ENCODE results near the gene ENC1.

ENC1 gene

GRCh38 chr5:74655716-74656115 lies 15.2 kb upstream of the ENC1 start:
- DNase-seq, result no peak

GRCh38 chr5:74655206-74655605 lies 14.7 kb upstream of the ENC1 start:
- no peak for DNase-seq

GRCh38 chr5:74653991-74654390 lies 13.5 kb upstream of the ENC1 start:
- DNase-seq, result no peak

DNA sequence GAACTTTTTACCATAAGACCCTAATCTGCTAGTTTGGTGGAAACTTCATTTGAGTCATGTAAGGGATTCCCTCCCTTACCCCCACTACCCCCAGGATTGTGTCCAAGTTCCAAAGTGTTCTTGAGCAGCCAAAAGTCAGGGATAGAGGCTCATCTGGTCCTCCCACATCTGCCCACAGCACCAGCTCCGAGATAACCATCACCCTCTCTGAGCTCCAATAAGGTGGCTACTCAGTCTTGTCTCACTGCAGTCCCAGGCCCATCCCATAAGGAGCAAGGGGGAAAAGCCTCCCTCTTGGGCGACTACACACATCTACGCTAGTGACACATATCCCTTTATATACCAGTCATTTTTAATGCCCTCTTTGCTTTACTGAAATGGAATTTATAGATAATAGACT lies 12.0 kb upstream of the ENC1 start:
- no peak for DNase-seq

DNA sequence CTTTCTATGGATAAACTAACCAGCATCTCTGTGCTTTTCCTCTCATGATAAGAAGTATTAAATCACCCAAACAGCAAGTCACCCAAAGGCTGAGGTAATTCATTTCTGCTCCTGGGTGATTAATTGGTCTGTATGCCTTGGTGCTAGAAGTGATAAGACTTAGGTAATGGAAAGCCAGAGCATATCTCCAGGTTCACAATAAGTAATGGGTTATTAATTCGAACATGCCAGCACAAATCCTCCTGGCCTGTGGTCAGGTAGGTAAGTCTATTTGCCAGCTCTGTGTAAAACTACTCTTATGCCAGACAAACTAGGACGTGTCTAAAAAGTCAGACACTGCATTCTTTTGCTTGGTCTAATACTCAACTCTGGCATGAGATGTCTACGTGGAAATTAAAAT lies 11.2 kb upstream of the ENC1 start:
- DNase-seq, result no peak

GRCh38 chr5:74649421-74649973 lies 9.0 kb upstream of the ENC1 start:
- DNase-seq, result no peak

- DNase-seq, result no peak
Measured at GRCh38 chr5:74648835-74649293, 8.3 kb upstream of the ENC1 start.

DNA sequence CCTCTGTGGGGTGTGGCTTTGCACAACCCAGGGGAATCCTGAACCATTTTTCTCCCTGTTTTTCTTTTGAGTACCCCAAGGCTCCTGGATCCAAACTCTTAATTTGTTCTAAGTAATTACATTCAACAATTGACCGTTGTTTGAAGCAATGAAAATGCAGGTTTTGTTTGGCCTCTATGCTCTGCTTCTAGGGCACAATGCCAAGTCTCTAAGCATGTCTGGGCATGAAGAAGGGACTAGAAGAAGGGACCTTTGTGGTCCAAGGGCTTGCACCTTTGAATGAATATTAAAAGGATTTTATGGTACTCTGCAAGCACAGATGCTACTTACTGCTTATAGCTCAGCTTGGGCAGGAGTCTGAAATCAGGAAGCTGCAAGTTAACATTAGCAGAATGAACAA lies 6.6 kb upstream of the ENC1 start:
- no peak for DNase-seq

DNA sequence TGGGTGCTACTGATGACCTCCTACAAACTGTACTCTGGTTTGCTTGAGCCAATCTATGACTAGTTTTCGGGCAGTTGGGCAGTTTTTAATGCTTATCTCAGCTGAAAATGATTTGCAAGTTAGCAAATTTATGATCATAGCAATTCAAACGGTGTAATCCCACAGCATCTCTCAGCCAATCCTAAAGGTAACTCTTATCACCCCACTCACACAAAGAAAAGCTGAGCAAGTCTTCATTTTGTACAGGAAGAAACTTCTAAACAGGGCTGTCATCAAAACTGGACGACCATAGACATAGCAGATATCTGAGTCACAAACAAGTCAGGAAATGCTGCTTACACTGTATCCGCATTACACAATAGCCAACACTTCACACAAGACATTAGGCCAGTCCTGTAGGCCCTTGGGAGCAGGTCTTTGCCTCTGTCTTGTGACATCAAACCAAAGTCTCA lies 2.6 kb upstream of the ENC1 start:
- DNase-seq, result no peak

- DNase-seq, result no peak
Measured at GRCh38 chr5:74642543-74642863, 2.0 kb upstream of the ENC1 start.

- no peak for DNase-seq
Measured at GRCh38 chr5:74641735-74642542, 1.4 kb upstream of the ENC1 start.

- DNase-seq, result no peak
Measured at GRCh38 chr5:74640954-74641734, 616 bp upstream of the ENC1 start.

DNA sequence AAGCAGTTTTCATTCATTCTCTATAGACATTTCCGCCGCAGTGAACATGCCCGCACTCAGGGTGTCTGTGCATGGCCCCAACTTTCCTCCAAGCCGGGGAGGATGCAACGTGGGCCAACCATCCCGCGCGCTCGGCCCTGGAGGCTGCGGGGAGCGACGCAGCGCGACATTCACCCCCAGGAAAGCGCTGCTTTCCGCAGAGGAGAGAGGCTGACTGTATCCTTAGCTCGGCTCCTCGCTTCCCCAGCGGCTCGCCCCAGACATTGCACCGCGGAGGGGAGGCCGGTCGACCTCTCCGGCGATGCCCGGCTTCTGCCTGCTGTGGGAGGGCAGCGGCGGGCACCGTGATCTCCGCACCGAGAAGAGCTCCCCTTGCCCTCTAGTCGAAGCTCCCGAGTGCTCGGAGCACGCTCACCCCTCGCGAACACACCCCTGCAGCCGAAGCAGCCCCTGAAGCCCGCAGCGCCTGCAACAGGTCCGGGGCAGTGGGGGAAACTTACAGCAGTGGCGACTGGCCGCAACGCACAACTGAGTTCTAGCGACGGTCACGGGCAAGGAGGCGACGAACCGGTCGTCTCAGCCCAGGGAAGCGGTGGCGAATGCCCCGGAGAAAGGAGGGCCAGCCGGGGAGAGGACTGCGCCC lies 600 bp downstream of the ENC1 start:
- no peak for DNase-seq

DNA sequence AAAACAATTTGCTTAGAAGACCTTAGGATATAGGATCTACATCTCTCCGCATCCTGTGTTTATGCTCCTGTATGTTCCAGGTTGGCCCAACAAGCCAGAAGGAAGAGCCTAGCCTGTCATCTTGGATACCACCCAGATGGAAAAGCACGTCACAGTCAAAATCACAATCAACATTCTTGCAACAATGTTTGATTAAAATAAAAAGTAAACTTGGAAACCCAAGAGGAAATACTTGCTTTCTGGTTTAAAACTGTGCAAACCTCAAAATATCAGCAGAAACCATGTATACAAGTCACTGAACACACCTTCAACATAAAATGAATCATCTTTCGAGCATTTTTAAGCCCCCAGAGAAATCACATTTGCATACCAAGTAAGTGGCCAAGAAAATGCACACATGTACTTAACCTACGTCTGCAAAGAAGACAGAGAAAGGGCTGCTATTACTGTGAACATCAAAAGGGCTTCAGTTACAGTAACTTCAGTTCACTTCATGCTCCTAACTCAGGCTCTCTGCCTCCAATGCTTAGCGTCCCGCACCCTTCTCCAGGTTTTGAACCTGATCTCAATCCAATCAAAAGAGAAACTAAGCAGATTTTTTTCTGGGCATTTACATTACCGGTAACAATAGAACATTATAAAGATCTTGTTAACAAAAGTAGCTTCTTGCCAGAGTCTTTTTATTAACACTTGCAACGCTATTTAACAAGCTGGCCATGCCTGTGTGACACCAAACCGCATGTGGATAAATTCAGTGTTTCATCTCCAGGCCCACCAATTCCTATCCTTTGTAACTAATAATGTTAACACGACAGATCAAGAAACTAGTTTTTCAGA lies 1.3 kb downstream of the ENC1 start:
- no peak for DNase-seq

GRCh38 chr5:74638544-74638969 lies 2.0 kb downstream of the ENC1 start:
- DNase-seq, result no peak

DNA sequence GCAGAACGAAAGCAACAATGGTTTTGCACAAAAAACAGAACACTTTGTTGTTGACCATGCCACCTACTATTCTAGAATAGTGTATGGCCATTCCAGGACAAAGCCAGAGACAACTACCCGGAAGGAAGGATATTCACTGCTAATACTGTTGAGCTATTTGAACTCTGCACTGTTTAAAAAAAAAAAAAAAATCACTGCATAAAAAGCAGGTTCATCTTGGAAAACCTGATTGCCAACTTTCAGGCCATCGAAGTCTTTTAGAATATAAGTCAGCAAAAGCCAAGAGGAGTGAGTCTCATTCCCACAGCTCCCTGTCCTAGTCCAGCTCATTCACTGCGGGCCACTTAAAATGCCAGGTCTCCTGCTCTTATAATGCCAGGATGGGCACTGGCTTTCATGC lies 4.0 kb downstream of the ENC1 start:
- DNase-seq, result no peak

- no peak for DNase-seq
Measured at GRCh38 chr5:74636149-74636548, 4.4 kb downstream of the ENC1 start.

DNA sequence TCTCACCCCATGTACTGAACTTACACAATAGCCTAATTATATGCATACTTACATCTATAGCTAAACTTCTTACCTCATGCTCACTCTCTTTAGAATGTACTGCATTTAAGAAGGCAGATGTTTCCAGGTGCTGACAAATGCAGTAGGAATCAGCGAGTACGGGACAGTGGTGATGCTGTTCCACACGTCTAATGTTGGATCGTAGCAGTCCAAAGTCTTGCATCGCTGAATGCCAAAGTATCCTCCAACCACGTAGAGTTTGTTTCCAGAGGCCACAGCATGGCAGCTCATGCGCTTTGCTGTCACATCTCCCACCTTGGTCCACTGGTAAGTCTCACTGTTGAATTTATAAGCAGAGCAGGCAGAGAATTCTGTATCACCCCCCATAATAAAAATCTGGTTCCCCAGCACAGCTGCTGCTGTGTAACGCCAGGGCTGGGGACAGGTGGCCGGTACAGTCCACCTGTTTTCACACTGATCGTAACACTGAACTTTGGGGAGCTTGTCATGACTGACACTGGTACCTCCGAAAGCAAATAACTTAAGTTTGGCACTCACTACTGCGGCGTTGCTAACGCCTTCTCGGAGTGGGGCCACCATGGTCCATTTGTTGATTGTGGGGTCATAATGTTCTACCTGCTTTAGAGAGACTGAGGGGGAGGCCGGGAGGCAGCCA lies 5.8 kb downstream of the ENC1 start:
- DNase-seq, result no peak

DNA sequence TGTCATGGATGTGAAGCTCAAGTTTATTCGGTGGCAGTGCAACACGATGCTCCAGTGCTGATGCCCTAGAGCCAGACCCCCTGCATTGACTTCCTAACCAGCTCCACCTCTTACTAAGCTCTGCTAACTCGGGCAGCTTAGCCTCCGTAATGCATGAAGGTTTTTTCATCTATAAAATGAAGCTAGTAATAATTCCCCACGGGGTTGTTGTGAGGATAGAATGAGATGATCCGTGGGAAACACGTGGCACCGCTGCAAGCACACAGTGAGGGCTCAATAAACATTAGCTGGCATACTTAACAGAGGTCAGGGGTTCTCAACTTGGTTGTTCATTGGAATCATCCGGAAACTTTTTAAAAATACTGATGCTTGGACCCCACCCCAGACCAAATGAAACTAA lies 6.8 kb downstream of the ENC1 start:
- DNase-seq, result no peak

- DNase-seq, result no peak
Measured at GRCh38 chr5:74632947-74633356, 7.6 kb downstream of the ENC1 start.

DNA sequence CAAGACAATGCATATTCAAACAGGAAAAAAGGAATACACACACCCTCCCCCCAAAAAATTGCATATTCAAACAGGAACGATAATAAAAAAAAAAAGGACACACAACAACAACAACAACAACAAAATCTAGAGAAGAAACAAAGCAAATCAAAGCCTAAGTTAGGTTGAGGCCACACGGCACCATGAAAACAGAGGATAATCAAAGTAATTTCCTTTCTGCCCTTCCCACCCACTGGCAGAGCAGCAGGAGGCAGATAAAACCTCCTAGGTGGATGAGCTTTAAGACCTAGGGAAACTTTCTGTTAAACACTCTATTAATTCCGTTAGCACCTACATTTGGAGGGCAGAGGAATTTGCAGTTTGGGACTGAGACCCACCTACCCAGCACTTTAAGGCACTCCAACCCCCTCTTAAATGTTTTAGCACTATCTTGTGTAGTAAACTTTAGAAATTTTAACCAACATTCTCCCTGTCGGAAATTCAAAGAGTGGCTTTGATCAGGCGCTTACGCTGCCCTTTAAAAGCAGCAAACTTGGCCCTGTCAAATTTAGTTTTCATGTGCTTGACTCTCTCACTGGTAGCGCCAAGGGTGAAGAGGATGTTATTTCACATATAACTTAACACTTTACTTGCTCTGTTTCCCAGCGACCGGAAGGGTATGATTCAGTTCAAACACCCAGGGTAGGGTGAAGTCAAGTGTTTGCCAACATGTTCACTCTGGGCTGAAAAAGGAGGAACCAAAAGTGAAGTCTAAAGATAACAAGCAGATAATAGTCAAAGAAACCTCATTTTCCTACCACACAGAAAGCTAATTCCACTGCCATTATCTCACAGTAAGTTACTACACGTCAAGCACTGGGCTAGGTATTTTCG lies 9.2 kb downstream of the ENC1 start:
- no peak for DNase-seq

All from NCI-H2107 (cell line).